Measurements from ENCODE around the gene JMJD7.

Gene JMJD7

DNA sequence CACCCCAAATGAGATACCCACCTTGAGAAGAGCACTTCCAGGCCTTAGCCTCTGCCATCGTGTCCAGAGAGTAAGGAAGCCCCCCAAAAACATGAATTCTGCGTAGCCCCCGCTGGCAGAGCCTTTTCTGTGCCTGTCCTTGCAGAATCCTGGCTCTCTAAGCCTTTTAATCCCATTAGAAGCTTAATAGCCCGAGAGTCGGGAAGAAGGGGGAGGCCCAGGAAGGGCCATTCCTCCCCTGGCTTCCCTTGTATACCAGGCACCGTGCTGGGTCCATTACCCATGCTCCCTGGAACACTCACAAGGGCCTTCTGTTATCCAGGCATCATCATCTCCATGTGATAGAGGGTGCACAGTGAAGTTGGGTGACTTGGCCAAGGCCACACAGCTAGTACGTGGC is 58.8 kb downstream of the JMJD7 start:
- no peak for DNase-seq

- no peak for DNase-seq
Measured at GRCh38 chr15:41887161-41887560, 59.3 kb downstream of the JMJD7 start.
